HepG2 (cell line): Measurements from ENCODE around the gene FN1. TPM values are rescaled to one million over a fixed set of nuclear protein-coding genes. Genes with fewer than 3 reads are reported as not detected.

Source experiments
- AGO2 ChIP-seq: fragments of 200-400 bp; formaldehyde crosslinking; optimal IDR thresholded peaks from 2 replicates; pipeline ENCODE3; 2017; ENCODE audit warnings: mild to moderate bottlenecking, low read depth, low read length, moderate library complexity
- CREM ChIP-seq, 2 experiments: sonication (generic) in 1 of 2; formaldehyde crosslinking in 1 of 2; IDR thresholded peaks; 2 replicates each; pipeline versions ENCODE4 v1.4.0 to v1.6.1; 2016 to 2020; ENCODE audit warnings: antibody characterized with exemption in 1 of 2, mild to moderate bottlenecking in 1 of 2, missing genetic modification reagents in 1 of 2
- FOXA1 ChIP-seq, 2 experiments: fragments of 450-650 bp in 1 of 2; sonication (generic) in 1 of 2; formaldehyde crosslinking in 1 of 2; IDR thresholded peaks; 2 replicates each; pipeline versions ENCODE4 v1.4.0 to v1.6.1; 2016 to 2020; ENCODE audit warnings: missing genetic modification reagents in 1 of 2
- GTF2F1 ChIP-seq: fragments of 150-350 bp; IDR thresholded peaks from 2 replicates; pipeline ENCODE4 v1.6.1; 2014; ENCODE audit warnings: low read length
- HDAC6 ChIP-seq: fragments of 200-600 bp; sonication (generic); IDR thresholded peaks from 2 replicates; pipeline ENCODE4 v1.7.0; 2017; ENCODE audit warnings: mild to moderate bottlenecking, antibody characterized with exemption, low read length, low read depth
- JUNB ChIP-seq: sonication (generic); formaldehyde crosslinking; IDR thresholded peaks from 2 replicates; pipeline ENCODE4 v1.8.0; 2022; ENCODE audit warnings: missing genetic modification reagents, mild to moderate bottlenecking, borderline replicate concordance
- MLLT10 ChIP-seq: sonication (generic); formaldehyde crosslinking; IDR thresholded peaks from 2 replicates; pipeline ENCODE4 v1.4.0; 2020; ENCODE audit warnings: missing genetic modification reagents
- NCOA1 ChIP-seq: sonication (generic); formaldehyde crosslinking; IDR thresholded peaks from 2 replicates; pipeline ENCODE4 v1.9.0; 2021; ENCODE audit warnings: missing genetic modification reagents
- NFE2L2 ChIP-seq: fragments of 150-350 bp; IDR thresholded peaks from 2 replicates; pipeline ENCODE4 v1.6.1; 2014; ENCODE audit warnings: low read length
- POLR2A ChIP-seq, 2 experiments: IDR thresholded peaks; 2 replicates each; pipeline ENCODE4 v1.6.1; 2011; ENCODE audit warnings: low read depth in 2 of 2, low read length in 2 of 2, mild to moderate bottlenecking in 1 of 2, moderate library complexity in 1 of 2; ENCODE audit not compliant: insufficient read depth in 1 of 2
- RFX5 ChIP-seq: IDR thresholded peaks from 2 replicates; pipeline ENCODE4 v1.6.1; 2011; ENCODE audit warnings: low read depth, low read length, improper control_type of control experiment
- SALL1 ChIP-seq: sonication (generic); formaldehyde crosslinking; IDR thresholded peaks from 2 replicates; pipeline ENCODE4 v1.8.0; 2022; ENCODE audit warnings: mild to moderate bottlenecking, missing genetic modification reagents
- SCMH1 ChIP-seq: sonication (generic); formaldehyde crosslinking; IDR thresholded peaks from 2 replicates; pipeline ENCODE4 v1.9.0; 2021; ENCODE audit warnings: missing genetic modification reagents, mild to moderate bottlenecking, borderline replicate concordance
- SMYD3 ChIP-seq: sonication (generic); formaldehyde crosslinking; IDR thresholded peaks from 2 replicates; pipeline ENCODE4 v1.8.1; 2023; ENCODE audit warnings: mild to moderate bottlenecking, missing genetic modification reagents
- ZFP90 ChIP-seq: sonication (generic); formaldehyde crosslinking; IDR thresholded peaks from 2 replicates; pipeline ENCODE4 v1.8.0; 2022; ENCODE audit warnings: missing genetic modification reagents, mild to moderate bottlenecking, inconsistent platforms, borderline replicate concordance
- ZFX ChIP-seq: sonication (generic); formaldehyde crosslinking; IDR thresholded peaks from 2 replicates; pipeline ENCODE4 v1.4.0; 2020; ENCODE audit warnings: mild to moderate bottlenecking, low read depth, missing genetic modification reagents, moderate library complexity
- ZNF343 ChIP-seq: sonication (generic); formaldehyde crosslinking; IDR thresholded peaks from 2 replicates; pipeline ENCODE4 v1.4.0; 2020; ENCODE audit warnings: mild to moderate bottlenecking, missing genetic modification reagents
- ZNF432 ChIP-seq: sonication (generic); formaldehyde crosslinking; IDR thresholded peaks from 2 replicates; pipeline ENCODE4 v1.5.0; 2020; ENCODE audit warnings: missing genetic modification reagents, mild to moderate bottlenecking, borderline replicate concordance
- ZNF510 ChIP-seq: sonication (generic); formaldehyde crosslinking; IDR thresholded peaks from 2 replicates; pipeline ENCODE4 v1.4.0; 2020; ENCODE audit warnings: low read depth, mild to moderate bottlenecking, missing genetic modification reagents
- ZNF552 ChIP-seq: sonication (generic); formaldehyde crosslinking; IDR thresholded peaks from 2 replicates; pipeline ENCODE4 v1.9.0; 2022; ENCODE audit warnings: missing genetic modification reagents, mild to moderate bottlenecking, borderline replicate concordance
- ZNF558 ChIP-seq: sonication (generic); formaldehyde crosslinking; IDR thresholded peaks from 2 replicates; pipeline ENCODE4 v1.9.0; 2022; ENCODE audit warnings: mild to moderate bottlenecking, missing genetic modification reagents, borderline replicate concordance
- ZNF580 ChIP-seq: IDR thresholded peaks from 2 replicates; pipeline ENCODE4 v1.6.1; 2016; ENCODE audit warnings: low read depth, borderline replicate concordance
- ZNF672 ChIP-seq: sonication (generic); formaldehyde crosslinking; IDR thresholded peaks from 2 replicates; pipeline ENCODE4 v1.8.1; 2022; ENCODE audit warnings: missing genetic modification reagents
- ZNF678 ChIP-seq: sonication (generic); formaldehyde crosslinking; IDR thresholded peaks from 2 replicates; pipeline ENCODE4 v1.4.0; 2020; ENCODE audit warnings: mild to moderate bottlenecking, missing genetic modification reagents
- ZNF777 ChIP-seq: sonication (generic); formaldehyde crosslinking; IDR thresholded peaks from 2 replicates; pipeline ENCODE4 v1.4.0; 2020; ENCODE audit warnings: missing genetic modification reagents
- ZSCAN31 ChIP-seq: sonication (generic); formaldehyde crosslinking; IDR thresholded peaks from 2 replicates; pipeline ENCODE4 v1.5.0; 2020; ENCODE audit warnings: low read depth, mild to moderate bottlenecking, missing genetic modification reagents
- ZSCAN9 ChIP-seq: IDR thresholded peaks from 2 replicates; pipeline ENCODE4 v1.6.1; 2016; ENCODE audit warnings: borderline replicate concordance
- polyA plus RNA-seq, 8 experiments: library from polyadenylated mRNA; depleted of rRNA in 3 of 8; stranded (reverse) in 7 of 8; unstranded in 1 of 8; fragments of >200 nt; fragmentation: Illumina TruSeq in 4 of 8; extraction: Trizol in 4 of 8; gene quantifications; 2 replicates each; pipeline versions ENCODE4 v1.2.1 to v1.2.3, GENCODE V29; 2011 to 2016; ENCODE audit warnings: low read depth in 4 of 8, missing spikeins in 1 of 8, mixed read lengths in 1 of 8; ENCODE audit not compliant: insufficient read depth in 1 of 8
- total RNA-seq, 5 experiments: library from RNA; depleted of rRNA; stranded (reverse); fragments of >200 nt; fragmentation: Illumina TruSeq; extraction: Trizol; gene quantifications; 2 replicates each; pipeline ENCODE4 v1.2.3, GENCODE V29; 2016; ENCODE audit warnings: low read depth in 1 of 5
- TF ChIP-seq, protein P1 (sequence below): sonication (generic); formaldehyde crosslinking; IDR thresholded peaks from 2 replicates; pipeline ENCODE4 v1.4.0; 2020; ENCODE audit warnings: missing genetic modification reagents

FN1 gene
- total and polyA plus RNA-seq, 2 of the 13 experiments (the other 11 are each of a cell fraction or from before 2014, with no cell fraction given): 1,847 to 6,471 TPM

GRCh38 chr2:215403441-215404347, 32.2 kb downstream of the FN1 start (continued):
- no peak for TF ChIP-seq ZNF672 (CRISPR knock-in tag)
- TF ChIP-seq AGO2: peak; percentile 65
- TF ChIP-seq HDAC6: no peak
- no peak for TF ChIP-seq RFX5
- TF ChIP-seq ZNF432 (CRISPR knock-in tag): no peak
- no peak for TF ChIP-seq GTF2F1
- TF ChIP-seq CREM (IDR thresholded peaks at IDR 0.05): no peak
- TF ChIP-seq CREM (CRISPR knock-in tag; IDR thresholded peaks at IDR 0.05): no peak
- TF ChIP-seq ZNF510 (CRISPR knock-in tag): no peak
- TF ChIP-seq SCMH1 (CRISPR knock-in tag): no peak
- TF ChIP-seq NFE2L2: no peak
- no peak for TF ChIP-seq MLLT10
- no peak for TF ChIP-seq JUNB (CRISPR knock-in tag)
- TF ChIP-seq, protein P1, sequence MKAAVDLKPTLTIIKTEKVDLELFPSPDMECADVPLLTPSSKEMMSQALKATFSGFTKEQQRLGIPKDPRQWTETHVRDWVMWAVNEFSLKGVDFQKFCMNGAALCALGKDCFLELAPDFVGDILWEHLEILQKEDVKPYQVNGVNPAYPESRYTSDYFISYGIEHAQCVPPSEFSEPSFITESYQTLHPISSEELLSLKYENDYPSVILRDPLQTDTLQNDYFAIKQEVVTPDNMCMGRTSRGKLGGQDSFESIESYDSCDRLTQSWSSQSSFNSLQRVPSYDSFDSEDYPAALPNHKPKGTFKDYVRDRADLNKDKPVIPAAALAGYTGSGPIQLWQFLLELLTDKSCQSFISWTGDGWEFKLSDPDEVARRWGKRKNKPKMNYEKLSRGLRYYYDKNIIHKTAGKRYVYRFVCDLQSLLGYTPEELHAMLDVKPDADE (CRISPR knock-in tag): no peak
- no peak for TF ChIP-seq ZSCAN31 (CRISPR knock-in tag)
- TF ChIP-seq POLR2A (IDR thresholded peaks at IDR 0.05; ENCODE audit: insufficient read depth in 1 of 2, low read depth in 2 of 2, low read length in 2 of 2): no peak
- TF ChIP-seq ZNF580 (CRISPR knock-in tag): no peak
- TF ChIP-seq ZNF552 (CRISPR knock-in tag): no peak
- 0 out of 2 replicates have a peak, but pooled peaks have one; percentile 28 for TF ChIP-seq SMYD3 (CRISPR knock-in tag)
- TF ChIP-seq ZSCAN9: no peak
- no peak for TF ChIP-seq ZFP90 (CRISPR knock-in tag)
- TF ChIP-seq ZNF343 (CRISPR knock-in tag): no peak
- TF ChIP-seq ZNF558: no peak
- TF ChIP-seq ZNF678 (CRISPR knock-in tag): no peak
- TF ChIP-seq NCOA1 (CRISPR knock-in tag): no peak
- no peak for TF ChIP-seq ZFX (CRISPR knock-in tag)
- no peak for TF ChIP-seq FOXA1 (IDR thresholded peaks at IDR 0.05)
- TF ChIP-seq FOXA1 (CRISPR knock-in tag; IDR thresholded peaks at IDR 0.05): no peak
- no peak for TF ChIP-seq ZNF777
- no peak for TF ChIP-seq SALL1 (CRISPR knock-in tag)
